GM12872 (cell line): ENCODE results near the gene BORCS6.

Source experiments
- CTCF ChIP-seq: IDR thresholded peaks from 3 replicates; pipeline ENCODE4 v1.5.1; 2011; ENCODE audit warnings: low read depth, mild to moderate bottlenecking, low read length, moderate library complexity; ENCODE audit not compliant: insufficient read depth

Gene BORCS6

DNA sequence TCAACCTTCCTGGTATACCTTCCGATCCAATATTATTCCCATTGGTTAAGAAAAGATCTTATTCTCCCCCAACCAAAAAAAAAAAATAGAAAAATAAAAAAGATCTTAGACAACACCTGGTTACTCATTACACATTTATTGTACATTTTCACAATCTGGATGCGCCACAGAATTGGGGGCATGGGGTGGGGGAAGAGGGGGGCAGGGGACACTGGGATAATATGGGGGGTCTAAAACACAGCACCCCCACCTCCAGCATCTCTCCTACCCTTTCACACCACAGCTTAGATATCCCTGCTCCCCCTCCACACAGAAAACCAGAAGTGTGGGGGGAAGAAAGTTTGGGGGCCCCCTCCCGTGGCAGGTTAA is 31.0 kb downstream of the BORCS6 start:
- no peak for TF ChIP-seq CTCF

DNA sequence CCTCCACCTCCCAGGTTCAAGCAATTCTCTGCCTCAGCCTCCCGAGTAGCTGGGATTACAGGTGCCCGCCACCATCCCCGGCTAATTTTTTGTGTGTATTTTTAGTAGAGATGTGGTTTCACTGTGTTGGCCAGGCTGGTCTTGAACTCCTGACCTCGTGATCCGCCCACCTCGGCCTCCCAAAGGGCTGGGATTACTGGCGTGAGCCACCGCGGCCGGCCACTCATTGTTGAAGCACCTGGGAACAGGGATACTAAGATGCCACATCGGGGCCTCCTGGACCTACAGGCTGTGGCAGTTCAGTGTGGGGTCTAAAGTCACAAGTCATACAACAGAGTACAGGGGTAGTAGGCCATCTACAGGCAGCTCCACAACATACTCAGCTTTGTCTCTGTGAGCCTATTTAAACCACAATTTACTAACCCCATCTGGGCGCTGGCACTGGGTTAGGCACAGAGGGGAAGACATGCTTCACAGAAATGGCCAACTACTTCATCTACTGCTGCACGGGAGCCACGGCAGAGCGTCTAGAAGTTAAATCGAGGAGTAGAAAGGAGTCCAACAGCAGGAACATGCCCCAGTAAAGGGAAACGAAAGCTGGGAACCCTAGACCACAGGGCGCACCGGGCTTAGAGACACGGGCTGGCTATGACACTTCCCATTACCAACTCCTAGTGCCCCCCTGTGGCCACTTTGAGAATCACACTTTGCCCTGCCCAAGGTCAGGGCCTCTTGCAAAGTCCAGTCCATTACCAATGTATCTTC is 31.5 kb downstream of the BORCS6 start:
- TF ChIP-seq CTCF = peak; percentile 92

DNA sequence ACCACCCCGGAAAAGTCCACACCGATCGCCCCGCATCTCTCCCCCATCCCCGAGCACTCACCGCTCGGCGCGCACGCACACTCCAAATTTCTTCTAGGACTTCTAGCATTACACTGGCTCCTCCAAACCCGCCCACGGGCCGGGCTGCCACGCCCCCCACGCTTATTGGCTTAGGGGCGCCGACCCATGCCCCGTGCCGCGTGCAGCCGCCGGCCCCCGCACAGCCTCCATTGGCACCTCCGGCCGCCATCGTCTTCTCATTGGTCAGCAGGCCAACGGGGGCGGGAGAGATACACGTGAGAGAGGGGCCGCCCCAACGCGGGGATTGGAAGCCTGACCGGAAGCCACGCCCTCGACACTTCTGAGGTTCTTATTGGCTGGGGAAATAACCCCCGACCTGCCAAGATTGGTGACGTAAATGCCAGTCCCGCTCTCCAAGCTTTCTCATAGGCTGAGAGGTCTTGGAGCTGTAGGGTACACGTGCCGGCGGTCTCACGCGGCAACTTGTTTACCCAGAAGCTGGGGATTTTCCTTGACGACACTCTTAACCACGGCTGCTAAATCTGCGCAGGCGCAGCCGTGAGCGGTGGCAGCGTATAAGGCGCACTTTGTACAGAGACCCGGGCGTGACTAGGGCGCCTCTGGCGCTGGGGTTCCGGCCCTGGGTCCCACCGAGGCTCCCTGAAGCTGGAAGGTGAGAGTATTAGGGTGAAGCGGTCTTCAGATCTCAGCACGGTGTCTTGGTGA is 33.6 kb downstream of the BORCS6 start:
- no peak for TF ChIP-seq CTCF

- TF ChIP-seq CTCF = no peak
Observed at GRCh38 chr17:8155996-8156245, 34.1 kb downstream of the BORCS6 start.

DNA sequence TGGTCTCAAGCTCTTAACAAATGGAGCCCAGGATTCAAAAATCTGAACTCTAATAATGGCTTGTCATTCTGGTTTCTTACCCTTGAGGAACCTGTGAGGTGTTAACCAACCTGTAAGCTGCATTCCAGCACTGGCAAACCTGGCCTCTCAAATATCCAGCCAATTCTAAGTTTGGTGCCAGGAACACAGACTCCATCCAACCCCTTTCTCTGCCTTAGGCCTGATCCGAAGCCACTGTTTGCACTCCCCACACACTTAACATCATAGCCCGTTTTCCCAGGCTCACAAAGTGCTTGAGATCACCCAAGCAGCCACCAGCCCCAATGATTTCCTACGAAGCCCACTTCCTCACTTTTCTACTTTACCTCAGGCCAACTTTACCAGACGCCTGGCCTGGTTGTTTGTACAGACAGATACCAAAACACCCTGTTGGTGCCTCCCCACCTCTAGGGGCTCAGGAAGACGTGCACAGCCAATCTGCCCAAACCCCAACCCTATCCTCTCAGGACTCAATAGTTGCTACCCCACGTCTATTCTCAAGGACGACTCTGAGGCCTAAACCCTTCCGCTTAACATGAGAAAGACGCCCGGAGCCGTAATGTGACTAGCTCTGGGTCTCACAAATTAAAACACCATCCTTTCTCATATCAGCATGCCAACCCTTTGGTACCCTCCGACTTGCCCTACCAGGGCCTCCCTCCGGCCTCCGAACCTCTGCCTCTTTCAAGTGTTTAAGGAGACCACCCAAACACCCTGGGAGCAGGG is 34.6 kb downstream of the BORCS6 start:
- TF ChIP-seq CTCF = no peak

DNA sequence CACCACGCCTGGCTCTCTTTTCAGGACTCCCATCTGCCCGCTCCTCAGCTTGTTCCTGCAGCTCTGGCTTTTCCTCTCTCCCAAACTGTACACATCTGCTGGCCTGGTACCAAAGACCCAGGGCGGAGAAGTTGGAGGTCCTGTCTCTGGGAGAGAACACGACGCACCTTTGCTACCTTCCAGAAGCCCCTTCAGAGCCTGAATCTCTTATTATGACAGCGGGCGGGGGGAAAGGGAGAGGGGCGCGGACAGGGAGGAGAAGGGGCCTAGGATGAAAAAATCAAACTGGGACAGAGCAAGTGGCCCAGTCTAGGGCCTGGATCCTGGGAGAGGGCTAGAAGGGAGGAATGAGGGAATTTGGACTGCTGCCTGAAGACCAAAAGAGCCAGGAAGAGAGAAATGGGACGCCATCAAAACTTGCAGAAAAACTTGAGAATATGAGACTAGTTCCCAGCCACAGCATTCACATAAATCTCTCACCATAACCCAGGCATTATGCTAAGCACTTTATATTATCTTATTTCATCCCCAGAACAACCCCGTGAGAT is 35.3 kb downstream of the BORCS6 start:
- no peak for TF ChIP-seq CTCF

GRCh38 chr17:8153957-8154607 is 35.9 kb downstream of the BORCS6 start:
- no peak for TF ChIP-seq CTCF
